ENCODE data around the gene IQCB1.
"Not testable (repeated sequence)": the region's sequence is repeated elsewhere in the genome, so short reads cannot be mapped to it uniquely, and the experiment has no call there.

IQCB1 gene, protein sequence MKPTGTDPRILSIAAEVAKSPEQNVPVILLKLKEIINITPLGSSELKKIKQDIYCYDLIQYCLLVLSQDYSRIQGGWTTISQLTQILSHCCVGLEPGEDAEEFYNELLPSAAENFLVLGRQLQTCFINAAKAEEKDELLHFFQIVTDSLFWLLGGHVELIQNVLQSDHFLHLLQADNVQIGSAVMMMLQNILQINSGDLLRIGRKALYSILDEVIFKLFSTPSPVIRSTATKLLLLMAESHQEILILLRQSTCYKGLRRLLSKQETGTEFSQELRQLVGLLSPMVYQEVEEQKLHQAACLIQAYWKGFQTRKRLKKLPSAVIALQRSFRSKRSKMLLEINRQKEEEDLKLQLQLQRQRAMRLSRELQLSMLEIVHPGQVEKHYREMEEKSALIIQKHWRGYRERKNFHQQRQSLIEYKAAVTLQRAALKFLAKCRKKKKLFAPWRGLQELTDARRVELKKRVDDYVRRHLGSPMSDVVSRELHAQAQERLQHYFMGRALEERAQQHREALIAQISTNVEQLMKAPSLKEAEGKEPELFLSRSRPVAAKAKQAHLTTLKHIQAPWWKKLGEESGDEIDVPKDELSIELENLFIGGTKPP

DNA sequence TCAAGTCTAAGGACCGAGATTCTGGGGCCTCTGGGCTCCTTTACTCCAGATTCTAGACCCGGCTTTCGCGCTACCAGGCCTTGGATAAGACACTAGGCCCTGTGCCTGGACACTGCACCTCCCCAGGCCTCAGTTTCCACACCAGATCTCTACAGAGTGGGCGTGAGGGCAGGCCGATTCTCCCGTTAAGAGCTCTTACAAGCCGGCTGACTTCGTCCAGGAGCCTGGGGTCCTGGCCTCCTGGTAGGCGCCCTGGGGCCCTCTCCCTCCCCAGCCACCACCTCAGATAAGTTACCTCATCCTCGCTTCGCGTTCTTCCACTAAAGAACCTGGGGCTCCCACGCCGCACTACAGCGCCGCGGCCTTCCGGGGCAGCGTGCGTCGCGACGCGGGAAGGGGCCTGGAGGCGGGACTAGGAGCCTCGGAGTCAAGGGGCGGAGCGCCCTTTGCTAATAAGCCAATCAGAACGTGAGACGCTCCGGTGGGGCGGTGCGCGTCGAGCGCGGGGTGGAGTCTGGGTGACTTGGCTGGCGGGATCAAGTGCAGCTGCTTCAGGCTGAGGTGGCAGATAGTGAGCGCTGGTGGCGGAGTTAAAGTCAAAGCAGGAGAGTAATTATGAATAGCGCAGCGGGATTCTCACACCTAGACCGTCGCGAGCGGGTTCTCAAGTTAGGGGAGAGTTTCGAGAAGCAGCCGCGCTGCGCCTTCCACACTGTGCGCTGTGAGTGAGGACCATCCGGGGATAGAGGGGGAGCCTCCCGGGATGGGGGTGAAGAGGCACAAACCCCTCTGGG, at the start of gene IQCB1, which contains the start of gene EAF2:
Gene IQCB1 (minus strand): TSS at position 390 of the 794 bp plus-strand sequence. CDS start 6,100 bp downstream, outside the sequence.
Gene EAF2 (plus strand): TSS at position 539 of the 794 bp plus-strand sequence. CDS start 77 bp downstream, at position 616.
- DNase-seq (ENCODE audit: low read depth in 2 of 2): peak; percentile 90 to 91

DNA sequence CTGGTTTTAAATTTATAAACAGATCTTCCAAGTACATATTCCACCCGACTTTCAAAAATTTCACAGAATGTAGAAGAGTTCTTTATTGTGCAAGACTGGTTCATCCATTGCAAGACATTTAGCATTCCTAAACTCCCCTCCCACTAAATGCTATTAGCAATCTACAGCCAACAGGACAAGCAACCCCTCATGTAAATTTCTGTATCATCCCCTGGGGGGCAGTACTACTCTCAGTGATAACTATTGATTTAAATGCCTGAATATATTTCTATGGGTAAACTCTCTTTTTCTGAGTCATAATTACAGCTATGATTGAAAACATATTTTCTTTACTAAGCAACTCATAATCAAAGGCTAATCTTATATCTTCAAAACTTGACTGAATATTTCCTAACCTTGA, 48.6 kb upstream of the IQCB1 start:
- no peak for DNase-seq (ENCODE audit: low read depth in 2 of 2)

DNA sequence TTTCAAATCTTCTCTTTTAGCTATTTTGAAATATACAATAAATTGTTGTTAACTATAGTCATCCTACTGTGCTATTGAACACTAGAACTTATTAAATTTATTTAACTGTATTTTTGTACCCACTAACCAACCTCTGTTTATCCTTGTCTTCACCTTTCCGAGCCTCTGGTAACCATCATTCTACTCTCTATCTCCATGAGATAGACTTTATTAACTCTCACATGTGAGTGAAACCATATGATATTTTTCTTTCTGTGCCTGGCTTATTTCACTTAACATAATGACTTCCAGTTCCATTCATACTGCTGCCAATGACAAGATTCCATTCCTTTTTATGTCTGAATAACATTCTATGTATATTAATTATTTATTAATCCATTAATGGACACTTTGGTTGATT, 43.6 kb upstream of the IQCB1 start:
- no peak for DNase-seq (ENCODE audit: low read depth in 2 of 2)

DNA sequence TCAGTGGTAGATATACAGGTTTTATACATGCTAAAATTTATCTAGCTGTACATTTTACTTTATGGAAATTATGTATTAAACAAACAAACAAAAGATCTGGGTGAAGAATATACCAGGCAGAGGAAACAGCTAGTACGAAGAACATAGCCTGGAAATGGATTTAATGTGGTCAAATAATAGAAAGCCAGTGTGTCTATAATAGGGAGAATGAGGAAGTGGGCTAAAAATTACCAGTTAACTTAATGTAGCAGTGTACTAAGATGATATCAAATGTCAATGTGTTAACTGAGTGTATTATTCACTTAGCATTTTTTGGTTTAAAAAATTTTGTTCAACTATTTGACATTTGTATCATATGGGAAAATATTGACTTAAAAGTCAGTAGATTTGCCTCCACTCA, 36.6 kb upstream of the IQCB1 start:
- no peak for DNase-seq (ENCODE audit: low read depth in 2 of 2)

DNA sequence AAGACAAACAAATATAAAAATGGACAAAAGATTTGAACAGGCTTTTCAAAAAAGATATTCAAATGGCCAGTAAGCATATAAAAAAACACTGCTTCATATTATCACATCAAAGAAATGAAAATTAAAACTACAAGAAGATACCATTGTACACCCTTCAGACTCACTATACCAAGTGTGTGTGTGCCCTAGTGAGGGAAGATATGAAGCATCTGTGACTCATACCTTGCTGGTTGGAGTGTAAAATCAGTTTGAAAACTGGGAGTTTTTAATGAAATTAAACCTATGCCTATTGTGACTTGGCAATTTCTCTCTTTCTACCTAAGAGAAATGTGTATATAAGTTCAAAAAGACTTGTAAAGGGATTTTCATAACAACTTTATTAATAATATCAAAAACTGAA, 35.9 kb upstream of the IQCB1 start:
- DNase-seq (ENCODE audit: low read depth in 2 of 2): no peak

DNA sequence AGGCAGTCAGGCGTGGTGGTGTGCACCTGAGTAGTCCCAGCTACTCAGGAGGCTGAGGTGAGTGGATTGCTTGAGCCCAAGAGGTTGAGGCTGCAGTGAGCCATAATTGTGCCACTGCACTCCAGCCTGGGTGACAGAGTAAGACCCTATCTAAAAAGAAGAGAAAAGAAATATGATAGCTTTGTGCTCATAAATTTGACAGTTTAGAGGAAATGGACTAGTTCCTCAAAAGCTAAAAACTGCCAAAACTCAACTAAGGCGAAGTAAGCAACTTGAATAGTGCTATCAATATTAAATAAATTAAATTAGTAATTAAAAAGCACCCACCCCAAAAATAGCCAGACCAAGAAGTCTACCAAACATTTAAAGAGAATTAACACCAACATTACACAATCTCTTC, 34.9 kb upstream of the IQCB1 start:
- DNase-seq (ENCODE audit: low read depth in 2 of 2): no peak

DNA sequence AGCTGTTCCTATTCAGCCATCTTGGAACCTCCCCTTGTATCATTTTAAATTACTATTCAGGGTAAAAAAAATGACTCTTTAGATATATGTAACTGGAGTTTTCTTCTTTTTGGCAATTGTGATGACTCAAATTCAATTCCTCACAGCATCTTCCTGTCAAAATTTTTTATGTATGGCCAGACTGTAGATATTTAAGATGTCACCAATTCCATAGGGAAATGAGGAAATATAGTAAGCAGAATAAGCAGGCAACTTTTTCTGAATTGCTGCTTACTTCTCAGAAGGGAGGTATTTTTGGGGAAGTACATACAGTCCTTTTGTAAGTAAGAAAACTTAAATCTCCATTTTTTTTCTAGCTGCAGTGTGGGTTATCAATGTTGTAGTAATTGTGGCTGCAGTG, 28.9 kb upstream of the IQCB1 start:
- no peak for DNase-seq (ENCODE audit: low read depth in 2 of 2)

DNA sequence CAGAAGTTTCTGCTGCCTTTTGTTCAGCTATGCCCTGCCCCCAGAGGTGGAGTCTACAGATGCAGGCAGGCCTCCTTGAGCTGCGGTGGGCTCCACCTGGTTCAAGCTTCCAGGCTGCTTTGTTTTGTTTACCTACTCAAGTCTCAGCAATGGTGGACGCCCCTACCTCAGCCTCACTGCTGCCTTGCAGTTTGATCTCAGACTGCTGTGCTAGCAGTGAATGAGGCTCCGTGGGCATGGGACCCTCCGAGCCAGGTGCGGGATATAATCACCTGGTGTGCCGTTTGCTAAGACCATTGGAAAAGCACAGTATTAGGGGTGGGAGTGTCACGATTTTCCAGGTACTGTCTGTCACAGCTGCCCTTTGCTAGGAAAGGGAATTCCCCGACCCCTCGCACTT, 28.4 kb upstream of the IQCB1 start:
- DNase-seq (ENCODE audit: low read depth in 2 of 2): not testable (repeated sequence)

DNA sequence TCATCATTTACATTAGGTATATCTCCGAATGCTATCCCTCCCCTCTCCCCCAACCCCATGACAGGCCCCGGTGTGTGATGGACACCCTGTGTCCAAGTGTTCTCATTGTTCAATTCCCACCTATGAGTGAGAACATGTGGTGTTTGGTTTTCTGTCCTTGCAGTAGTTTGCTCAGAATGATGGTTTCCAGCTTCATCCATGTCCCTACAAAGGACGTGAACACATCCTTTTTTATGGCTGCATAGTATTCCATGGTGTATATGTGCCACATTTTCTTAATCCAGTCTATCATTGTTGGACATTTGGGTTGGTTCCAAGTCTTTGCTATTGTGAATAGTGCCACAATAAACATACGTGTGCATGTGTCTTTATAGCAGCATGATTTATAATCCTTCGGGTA, 22.9 kb upstream of the IQCB1 start:
- not testable (repeated sequence) for DNase-seq (ENCODE audit: low read depth in 2 of 2)

DNA sequence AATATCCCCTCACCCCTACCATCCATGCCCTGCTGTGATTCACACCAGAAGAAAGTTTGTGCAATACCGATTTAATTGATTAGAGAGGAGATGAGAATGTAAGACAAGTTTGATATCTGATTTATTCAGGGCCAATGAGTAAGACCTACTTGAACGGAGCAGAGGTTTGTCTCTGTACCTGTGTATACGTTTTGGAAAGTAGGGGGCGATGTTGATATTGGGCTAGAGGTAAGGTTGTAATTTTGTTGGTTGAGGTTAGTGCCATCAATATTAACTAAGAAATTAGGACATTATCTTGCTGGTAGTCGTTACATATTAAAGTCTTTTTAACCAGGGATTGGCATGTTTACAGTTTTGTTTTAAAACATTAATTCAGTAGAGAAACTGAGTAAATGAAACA, 20.7 kb upstream of the IQCB1 start:
- DNase-seq (ENCODE audit: low read depth in 2 of 2): no peak

DNA sequence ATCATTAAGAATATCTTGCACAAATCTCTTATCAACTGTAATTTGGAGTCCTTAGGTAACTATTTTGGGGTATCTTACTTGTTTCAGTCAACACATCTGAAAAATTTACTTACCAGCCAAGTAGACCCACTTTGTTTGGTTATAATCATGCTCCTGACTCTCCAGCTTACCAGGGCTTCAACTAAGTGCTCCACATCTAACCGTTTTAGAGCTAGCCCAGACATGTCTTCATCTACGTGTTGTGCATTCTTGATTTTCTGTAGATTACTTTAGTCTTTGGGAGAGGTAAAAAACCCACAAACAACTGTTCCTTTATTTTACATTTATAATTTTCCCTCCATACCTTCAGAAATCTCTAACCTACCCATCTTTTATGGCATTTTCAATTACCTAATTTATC, 17.4 kb upstream of the IQCB1 start:
- no peak for DNase-seq (ENCODE audit: low read depth in 2 of 2)

DNA sequence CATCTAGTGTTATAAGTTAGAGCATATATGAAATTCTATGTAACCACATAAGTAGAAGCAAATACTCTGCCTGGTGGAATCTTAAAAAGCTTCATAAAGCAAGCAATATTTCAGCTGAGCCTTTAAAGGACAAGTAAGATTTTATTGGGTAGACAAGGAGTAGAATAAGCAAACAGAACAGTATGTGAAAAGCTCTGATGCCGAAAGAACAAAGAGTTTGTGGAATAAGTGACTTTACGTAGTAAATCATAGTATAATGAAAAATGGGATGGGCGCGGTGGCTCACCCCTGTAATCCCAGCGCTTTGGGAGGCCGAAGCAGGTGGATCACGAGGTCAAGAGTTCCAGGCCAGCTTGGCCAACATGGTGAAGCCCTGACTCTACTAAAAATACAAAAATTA, 10.0 kb upstream of the IQCB1 start:
- DNase-seq (ENCODE audit: low read depth in 2 of 2): no peak

DNA sequence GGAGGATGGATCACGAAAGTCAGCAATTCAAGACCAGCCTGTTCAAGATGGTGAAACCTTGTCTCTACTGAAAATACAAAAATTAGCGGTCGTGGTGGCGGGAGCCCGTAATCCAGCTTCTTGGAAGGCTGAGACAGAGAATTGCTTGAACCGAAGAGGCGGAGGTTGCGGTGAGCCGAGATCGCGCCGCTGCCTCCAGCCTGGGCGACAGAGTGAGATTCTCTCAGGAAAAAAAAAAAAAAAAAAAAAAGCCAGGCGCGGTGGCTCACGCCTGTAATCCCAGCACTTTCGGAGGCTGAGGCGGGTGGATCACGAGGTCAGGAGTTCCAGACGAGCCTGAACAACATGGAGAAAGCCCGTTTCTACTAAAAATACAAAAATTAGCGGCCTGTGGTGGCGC, 5.1 kb upstream of the IQCB1 start:
- DNase-seq (ENCODE audit: low read depth in 2 of 2): no peak

DNA sequence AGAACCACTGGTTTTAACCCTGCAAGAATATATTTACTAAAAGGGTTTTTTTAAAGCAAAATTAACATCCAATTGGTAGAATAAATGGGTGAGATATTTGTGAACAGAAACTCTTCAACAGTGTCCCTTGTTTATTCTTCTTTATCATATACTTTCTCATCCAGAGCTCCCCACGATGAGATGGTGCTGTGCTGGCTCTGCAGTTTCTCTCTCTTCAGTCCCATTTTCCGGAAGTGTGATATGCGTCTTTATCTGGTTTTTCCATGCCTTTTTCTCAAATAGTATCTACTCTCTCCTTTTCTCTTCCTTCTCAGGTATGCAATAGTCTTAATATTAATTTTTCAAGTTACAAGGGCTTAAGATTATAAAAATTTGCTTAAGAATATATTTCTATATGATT, 1.6 kb upstream of the IQCB1 start:
- DNase-seq (ENCODE audit: low read depth in 2 of 2): no peak

DNA sequence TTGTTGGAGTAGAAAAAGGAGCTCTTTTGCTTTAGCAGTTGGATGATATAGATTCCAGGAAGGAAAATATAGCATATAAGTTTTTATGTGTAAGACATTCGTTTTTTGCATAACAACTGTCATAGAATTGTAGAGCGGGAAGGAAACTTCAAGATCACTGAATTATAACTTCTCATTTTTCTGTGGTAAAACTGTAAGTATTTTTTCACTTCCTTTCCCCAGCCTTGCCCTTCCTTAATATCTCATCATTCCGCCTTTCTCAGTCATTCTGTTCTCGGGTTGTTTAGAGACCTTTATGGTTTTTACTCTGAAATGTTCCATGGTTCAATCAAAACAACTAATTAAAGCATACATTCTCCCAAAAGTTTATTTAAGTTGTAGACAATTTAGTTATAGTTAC, 1.2 kb upstream of the IQCB1 start:
- DNase-seq (ENCODE audit: low read depth in 2 of 2): no peak

DNA sequence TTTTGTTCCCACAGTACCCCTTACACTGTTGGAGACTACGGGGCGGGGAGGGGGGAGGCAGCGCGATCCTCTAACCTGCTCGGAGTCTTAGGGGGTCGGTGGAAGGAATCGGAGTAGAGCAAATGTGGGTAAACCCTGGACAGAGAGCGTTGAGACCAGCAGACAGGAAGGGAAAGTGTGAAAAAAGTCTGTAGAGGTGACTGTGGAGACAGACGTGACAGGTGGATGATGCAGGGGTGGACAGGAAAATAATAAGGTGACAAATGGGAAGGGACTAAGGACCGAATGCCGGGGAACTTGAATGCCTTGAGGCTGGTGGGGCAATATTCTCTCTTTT, 573 bp upstream of the IQCB1 start:
- no peak for DNase-seq (ENCODE audit: low read depth in 2 of 2)

DNA sequence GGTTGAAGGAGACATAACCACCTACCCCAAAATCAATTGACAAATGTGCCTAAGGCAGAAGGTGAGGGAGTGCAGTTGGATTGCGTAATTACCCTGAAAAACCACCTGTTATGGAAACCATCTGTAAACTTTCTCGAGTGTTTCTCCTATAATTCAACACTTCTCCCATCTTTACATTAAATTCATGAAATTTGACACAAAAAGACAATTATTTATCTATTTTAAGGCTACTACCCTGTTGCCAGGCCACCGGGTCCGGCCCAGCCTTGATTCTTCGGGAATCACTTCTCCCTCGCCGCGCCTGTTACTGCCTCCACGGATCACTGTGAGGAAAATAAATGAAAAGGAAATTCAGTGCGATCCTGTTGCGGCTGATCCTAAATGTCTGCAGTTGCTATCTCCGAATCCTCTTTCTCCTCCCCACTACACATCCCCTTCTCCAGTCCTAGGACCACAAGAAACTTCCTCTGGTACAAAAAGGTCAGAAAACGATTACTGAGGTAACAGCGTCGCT, 646 bp downstream of the IQCB1 start:
- no peak for DNase-seq (ENCODE audit: low read depth in 2 of 2)

DNA sequence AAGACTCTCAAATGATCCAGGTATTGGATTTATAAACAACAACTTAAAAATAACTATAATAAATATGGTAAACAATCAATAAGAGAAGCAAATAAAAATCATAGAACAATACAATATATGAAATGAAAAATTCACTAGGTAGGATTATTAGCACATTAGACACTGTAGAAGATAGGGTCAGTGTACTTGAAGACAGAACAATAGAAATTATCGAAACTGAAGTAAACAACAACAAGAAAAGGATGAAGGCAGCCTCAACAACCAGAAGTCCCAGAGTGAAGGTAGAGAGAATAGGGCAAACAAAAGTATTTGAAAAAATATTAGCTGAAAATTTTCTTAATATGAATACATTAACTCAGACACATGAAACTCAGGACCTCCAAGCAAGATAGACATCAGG, 11.9 kb downstream of the IQCB1 start:
- DNase-seq (ENCODE audit: low read depth in 2 of 2): no peak

DNA sequence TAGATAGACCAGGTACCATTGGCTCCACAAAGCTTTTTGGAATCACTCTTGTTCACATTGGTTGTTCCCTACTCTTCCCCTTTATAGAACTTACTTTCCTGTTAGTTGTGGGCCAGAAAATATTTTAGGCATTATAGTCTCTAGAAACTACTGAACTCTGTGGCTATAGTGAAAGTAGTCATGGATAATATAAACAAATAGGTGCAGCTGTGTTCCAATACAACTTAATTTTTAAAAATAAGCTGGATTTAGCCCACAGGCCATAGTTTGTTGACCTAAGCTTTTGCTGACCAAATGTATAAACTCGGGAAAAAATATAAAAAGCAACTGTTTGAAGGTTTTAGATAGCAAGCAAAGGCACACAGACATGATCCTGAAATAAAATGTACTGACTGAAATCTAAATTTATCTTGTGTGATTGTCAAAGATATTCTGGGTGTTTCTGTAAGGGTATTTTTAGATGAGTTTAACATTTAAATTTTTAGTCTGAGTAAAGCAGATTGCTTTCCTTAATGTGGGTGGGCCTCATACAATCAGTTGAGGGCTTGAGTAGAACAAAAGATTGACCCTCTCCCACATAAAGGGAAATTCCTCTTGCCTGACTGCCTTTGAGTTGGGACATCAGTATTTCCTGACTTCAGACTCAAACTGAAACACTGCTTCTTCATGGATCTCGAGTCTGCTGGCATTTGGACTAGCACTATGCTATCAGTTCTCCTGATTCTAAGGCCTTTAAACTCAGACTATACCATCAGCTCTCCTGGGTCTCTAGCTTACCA, 13.2 kb downstream of the IQCB1 start:
- DNase-seq (ENCODE audit: low read depth in 2 of 2): no peak

DNA sequence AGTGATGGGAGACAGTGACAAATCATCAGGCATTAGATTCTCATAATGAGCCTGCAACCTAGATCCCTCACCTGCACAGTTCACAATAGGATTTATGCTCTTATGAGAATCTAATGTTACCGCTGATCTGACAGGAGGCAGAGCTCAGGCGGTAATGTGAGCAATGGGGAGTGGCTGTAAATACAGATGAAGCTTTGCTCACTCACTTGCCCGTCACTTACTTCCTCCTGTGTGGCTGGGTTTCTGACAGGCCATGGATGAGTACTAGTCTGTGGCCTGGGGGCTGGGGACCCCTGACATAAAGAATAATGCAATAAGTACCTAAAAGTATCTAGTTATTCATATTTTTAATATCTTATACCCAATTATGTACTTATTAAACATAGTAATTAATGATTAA, 15.6 kb downstream of the IQCB1 start:
- DNase-seq (ENCODE audit: low read depth in 2 of 2): no peak

DNA sequence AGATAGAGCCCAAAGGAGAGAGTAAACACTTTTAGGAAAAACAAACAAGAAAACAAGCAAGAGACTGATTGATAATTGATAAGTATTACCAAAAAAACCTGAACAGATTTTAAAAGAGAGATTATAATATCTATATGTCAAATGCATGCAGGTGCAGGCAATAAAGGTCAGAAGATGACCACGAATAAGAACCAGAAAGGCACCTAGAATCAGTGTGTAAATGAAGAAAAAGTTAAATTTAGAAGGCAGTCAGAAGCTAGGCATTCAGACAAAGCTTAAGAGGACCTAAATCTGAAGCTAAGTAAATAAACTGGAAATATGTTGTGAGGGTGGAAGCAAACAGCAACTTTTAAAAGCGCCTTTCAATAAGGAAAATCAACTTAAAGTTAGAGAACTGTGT, 16.3 kb downstream of the IQCB1 start:
- no peak for DNase-seq (ENCODE audit: low read depth in 2 of 2)

DNA sequence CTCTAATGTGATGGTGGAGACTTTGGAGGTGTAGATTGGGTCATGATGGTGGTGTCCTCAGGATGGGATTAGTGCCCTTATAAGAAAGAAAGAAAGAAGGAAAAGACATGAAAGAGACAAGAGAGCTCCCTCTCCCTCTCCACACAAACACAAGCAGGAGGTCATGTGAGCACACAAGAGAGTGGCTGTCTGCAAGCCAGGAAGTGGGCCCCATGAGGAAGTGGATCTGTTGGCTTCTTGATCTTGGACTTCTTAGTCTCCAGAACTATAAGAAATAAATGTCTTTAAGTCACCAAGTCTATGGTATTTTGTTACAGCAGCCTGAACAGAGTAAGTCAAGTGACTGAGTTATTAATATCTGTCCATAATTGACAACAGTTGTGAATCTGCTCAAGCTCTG, 17.1 kb downstream of the IQCB1 start:
- no peak for DNase-seq (ENCODE audit: low read depth in 2 of 2)

Measured in activated CD8-positive, alpha-beta memory T cell treated with anti-CD3 and anti-CD28 coated beads for 4 hours (primary cell).